ENCODE measurements around the gene RPS4Y1. TPM values are rescaled to one million over a fixed set of nuclear protein-coding genes. Genes with fewer than 3 reads are reported as not detected.

The RPS4Y1 gene
- total RNA-seq, 1 donor = 24.6 TPM

GRCh38 chrY:2907356-2907755 lies 66.0 kb downstream of the RPS4Y1 start:
- no peak for TF ChIP-seq CTCF (IDR thresholded peaks at IDR 0.05; ENCODE audit: insufficient read depth, low read depth, low read length)
- H3K4me3 ChIP-seq (ENCODE audit: low read depth, low read length) = no peak overlapping the region
- DNase-seq (ENCODE audit: low read depth) = peak; percentile 48

GRCh38 chrY:2913066-2913815 lies 71.8 kb downstream of the RPS4Y1 start:
- DNase-seq (ENCODE audit: low read depth) = peak; percentile 42
- no peak overlapping the region for H3K4me3 ChIP-seq (ENCODE audit: low read depth, low read length)
- TF ChIP-seq CTCF (IDR thresholded peaks at IDR 0.05; ENCODE audit: insufficient read depth, low read depth, low read length) = peak; percentile 31

Small RNAs within 50 kb of the gene (small RNA-seq; reads per million reads assigned to genes)
- not detected for gene TOMM22P2

Other genes with a start within 250 kb of the RPS4Y1 start
- not detected in 2 replicates for gene SRY, start 53.9 kb upstream of the RPS4Y1 start, total RNA-seq
- gene ZFY, start 93.8 kb downstream of the RPS4Y1 start, total RNA-seq = 1.7 TPM in 1 of 2 replicates, not detected in the other